CD4-positive, alpha-beta T cell treated with Interleukin-4 for 1 hour (primary cell): ENCODE data around the gene NLRP6.
"Not testable (repeated sequence)": the region's sequence is repeated elsewhere in the genome, so short reads cannot be mapped to it uniquely, and the experiment has no call there.

ENCODE experiments used
- DNase-seq, 2 donors: peaks; one replicate each; pipeline ENCODE4 v3.0.0-alpha.2; 2020 to 2022

NLRP6 gene

DNA sequence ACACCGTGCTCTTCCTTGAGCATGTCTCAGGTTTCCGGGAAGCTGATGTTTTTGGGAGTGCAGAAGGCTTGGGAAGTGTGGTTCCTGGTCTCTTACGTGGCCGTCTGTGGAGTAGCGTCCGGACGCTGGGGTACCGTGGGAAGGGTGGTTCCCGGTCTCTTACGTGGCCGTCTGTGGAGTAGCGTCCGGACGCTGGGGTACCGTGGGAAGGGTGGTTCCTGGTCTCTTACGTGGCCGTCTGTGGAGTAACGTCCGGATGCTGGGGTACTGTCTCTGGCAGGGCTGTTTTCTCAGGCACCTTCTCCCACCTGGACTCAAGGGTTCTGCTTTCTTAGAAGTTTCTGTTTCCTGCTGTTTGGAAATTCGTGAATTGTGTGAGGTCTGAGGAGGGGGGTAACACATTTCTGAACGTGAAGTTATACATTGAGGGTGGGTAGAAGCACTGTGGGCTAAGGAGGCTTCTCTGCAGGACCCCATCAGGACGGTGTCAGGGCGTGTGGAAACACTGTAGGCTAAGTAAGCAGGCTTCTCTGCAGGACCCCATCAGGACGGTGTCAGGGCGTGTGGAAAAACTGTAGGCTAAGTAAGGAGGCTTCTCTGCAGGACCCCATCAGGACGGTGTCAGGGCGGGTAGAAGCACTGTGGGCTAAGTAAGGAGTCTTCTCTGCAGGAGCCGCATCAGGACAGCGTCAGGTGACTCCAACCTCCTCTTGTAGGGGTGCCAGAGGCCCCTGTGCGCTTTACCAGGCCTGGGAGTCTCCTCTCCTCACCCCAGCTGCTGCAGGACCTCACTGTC lies 47.8 kb downstream of the NLRP6 start:
- no peak for DNase-seq

GRCh38 chr11:326592-326841 lies 48.3 kb downstream of the NLRP6 start:
- no peak for DNase-seq

GRCh38 chr11:326842-327580 lies 48.8 kb downstream of the NLRP6 start:
- DNase-seq, result peak; percentile 85 to 87

DNA sequence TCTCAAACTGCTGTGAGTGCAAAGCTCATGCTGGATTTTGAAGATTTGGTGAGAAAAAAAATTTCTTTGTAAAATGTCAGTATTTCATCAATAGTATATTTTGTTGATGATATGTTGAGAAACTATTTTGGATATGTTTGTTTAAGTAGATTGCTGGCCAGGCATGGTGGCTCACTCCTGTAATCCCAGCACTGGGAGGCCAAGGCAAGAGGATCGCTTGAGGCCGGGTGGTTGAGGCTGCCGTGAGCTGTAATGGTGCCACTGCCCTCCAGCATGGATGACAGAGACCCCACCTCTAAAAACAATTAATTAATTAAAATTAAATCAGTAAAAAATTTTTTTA lies 49.3 kb downstream of the NLRP6 start:
- no peak for DNase-seq

DNA sequence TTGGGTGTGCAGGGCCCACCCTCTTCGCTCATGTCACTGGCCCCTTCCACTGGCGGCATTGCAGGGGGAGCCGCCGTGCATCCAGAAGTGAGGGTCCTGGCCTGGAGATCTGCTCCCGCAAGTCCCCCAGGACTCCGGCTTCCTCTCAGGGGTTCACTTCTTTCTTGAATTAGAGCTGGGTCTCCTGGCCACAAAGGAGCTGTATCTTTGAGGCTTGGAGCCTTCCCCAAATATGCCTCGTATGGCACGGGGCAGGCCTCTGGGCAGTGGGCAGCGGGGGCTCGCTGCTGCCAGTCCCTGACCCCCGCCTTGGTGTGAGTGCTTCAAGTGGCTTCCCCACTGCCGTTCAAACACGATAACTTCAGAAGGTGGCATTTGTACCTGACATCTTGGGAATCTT lies 49.8 kb downstream of the NLRP6 start:
- DNase-seq, result no peak

DNA sequence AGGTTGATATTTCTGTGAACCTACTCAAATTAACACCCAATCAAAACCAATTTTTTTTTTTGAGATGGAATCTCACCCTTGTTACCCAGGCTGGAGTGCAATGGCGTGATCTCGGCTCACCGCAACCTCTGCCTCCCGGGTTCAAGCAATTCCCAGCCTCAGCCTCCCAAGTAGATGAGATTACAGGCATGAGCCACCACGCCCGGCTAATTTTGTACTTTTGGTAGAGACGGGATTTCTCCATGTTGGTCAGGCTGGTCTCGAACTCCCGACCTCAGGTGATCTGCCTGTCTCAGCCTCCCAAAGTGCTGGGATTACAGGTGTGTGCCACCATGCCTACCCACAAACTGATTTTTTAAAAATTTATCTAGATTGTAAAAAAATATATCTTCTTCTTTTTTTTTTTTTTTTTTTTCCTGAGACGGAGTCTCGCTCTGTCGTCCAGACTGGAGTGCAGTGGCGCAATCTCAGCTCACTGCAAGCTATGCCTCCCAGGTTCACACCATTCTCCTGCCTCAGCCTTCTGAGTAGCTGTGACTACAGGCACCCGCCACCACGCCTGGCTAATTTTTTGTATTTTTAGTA lies 50.4 kb downstream of the NLRP6 start:
- DNase-seq, result not testable (repeated sequence)

DNA sequence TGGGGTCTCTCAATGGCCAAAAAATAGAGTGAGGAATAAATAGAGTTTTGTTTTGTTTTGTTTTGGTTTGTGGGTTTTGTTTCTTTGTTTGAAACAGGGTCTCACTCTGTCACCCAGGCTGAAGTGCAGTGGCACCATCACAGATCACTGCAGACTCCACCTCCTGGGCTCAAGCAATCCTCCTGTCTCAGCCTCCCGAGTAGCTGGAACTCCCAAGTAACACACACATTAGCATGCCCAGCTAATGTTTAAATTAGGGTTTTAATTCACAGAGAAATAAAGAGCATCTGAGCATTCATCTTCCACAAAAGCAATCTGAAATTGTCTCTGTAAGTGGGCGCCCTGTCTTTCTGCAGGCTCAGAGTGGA lies 51.7 kb downstream of the NLRP6 start:
- no peak for DNase-seq

GRCh38 chr11:330307-330693 lies 52.1 kb downstream of the NLRP6 start:
- no peak for DNase-seq

DNA sequence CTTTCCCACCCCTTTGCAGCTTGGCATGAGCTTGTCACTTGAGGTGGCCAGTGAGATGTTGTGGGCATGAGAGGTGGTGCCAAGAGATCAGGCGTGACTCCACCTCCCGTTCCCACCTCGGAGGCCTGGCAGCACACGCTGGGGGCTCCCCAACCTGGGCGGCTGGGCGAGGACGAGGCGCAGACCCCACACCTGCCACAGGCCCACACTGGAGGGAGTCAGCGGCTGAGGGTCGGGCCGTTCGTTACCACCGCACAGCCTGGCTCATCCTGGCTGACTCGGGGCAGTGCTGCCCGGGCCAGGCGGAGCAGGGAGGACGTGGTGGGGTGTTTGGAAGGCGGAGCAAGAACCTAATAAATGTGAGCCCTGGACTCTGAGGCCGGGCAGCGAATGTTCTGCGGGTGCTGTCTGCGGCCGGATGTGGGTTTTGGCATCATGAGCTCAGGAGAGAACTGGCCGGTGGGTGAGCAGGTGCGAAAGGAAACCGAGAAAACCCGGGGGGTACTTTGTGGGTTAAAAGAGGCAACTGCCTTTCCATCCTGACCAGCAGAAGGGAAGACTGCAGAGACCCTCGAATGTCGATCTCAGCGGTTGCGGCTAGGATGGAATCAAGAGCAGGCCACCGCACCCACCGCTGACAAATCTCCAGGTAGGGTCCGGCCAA lies 52.6 kb downstream of the NLRP6 start:
- no peak for DNase-seq

GRCh38 chr11:331358-332060 lies 53.3 kb downstream of the NLRP6 start:
- DNase-seq, result no peak

- no peak for DNase-seq
These were observed 54.7 kb downstream of the NLRP6 start for GRCh38 chr11:332651-333480.

DNA sequence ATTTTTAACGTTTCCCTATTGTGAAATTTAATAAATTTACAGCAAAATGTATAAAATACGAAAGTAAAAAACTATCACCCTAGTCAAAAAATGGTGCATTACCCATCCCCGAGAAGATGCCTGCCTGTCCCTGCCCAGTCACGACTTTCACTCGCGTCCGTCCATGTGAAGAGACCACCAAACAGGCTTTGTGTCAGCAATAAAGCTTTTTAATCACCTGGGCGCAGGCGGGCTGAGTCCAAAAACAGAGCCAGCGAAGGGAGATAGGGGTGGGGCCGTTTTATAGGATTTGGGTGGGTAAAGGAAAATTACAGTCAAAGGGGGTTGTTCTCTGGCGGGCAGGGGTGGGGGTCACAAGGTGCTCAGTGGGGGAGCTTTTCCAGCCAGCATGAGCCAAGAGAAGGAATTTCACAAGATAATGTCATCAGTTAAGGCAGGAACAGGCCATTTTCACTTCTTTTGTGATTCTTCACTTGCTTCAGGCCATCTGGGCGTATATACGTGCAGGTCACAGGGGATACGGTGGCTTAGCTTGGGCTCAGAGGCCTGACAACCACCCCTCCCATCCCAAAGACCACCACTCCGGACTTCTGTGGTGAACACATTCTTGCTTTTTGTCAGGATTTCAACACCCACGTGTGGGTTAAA lies 55.5 kb downstream of the NLRP6 start:
- DNase-seq, result not testable (repeated sequence)

GRCh38 chr11:334264-334994 lies 56.2 kb downstream of the NLRP6 start:
- DNase-seq, result no peak
